Measurements from ENCODE around the gene PPCDC.
"Not testable (repeated sequence)": the region's sequence is repeated elsewhere in the genome, so short reads cannot be mapped to it uniquely, and the experiment has no call there.

The PPCDC gene

DNA sequence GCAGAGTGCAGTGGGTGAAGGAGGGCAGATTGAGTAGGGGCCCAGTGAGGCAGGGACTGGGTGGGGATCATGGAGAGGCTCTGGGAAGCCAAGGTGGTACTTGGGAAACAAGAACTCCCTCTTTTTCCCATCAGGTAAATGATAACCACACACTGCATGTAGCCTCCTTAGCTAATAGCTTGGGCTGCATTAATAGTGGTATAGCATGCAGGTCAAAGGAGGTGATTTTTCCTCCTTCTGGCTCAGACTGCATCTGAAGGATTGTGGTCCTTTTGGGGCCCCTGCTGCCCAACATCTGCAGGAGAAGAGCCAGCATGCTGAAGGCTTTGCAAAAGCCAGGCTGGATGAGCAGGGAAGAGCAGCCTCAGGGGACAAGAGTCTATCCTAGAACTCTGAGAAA lies 45.4 kb downstream of the PPCDC start:
- no peak for DNase-seq (ENCODE audit: low read depth)

DNA sequence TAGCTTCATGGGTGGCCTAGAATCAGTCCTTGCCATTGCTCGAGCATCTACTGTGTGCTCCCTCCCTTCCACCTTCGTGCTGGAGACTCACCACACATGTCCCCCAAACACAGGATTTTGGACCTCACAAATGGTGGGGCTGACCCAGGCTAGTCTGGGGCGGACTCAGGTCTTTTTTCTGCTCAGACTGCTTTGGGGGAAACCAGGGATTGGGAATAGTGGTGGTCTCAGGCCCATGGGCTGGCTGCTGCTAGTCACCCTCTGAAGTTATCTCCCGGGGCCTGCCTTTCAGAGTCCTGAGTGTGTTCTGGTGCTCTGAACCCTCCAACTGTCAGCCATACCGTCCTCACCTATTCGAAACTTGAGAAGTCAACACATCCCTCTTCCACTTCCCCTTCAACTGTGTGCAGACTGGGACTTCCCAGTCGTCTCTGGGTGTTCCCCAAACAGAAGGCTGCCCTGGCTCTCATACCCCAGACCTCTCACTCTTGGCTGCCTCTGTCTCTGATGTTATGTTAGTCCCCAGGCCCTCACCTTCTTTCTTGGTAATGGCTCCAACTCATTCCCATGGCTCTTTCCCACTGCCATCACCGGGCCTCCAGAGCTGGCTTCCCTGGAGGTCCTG lies 46.0 kb downstream of the PPCDC start:
- DNase-seq (ENCODE audit: low read depth): no peak

DNA sequence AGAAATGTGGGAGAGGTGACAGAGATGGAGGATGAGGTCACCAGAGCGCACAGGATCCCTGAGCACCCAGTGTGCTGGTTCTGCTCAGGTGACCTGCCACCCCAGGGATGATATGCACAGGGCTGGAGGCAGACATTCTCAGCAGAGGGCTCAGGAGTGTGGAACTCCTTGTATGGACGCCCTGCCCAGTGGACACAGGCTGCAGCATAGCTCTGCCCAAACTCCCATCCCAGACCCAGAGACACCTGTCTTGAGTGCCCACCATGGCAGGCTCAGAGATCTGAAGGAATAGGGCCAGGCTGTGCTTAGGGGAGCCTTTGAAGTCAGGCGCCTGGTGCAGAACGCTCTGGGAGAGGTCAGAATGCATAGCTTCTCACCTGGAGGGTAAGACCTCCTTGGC lies 47.3 kb downstream of the PPCDC start:
- no peak for DNase-seq (ENCODE audit: low read depth)

DNA sequence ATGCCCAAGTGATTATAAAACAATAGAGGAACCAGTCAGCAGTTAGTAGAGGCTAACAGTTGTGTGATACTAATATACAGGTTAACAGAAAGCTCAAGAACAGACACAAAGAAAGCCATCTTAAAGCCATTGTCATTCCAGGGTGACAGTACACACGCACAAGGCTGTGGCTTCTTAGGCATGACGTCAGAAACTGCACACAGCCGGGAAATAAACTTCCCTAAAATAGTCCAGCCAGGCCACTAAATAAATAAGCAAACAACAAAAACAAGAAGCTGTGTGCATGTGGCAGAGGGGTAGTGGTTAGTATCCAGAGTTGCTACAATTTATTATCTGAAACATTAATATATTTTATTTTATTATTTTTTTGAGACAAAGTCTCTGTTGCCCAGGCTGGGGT lies 49.8 kb downstream of the PPCDC start:
- DNase-seq (ENCODE audit: low read depth): no peak

DNA sequence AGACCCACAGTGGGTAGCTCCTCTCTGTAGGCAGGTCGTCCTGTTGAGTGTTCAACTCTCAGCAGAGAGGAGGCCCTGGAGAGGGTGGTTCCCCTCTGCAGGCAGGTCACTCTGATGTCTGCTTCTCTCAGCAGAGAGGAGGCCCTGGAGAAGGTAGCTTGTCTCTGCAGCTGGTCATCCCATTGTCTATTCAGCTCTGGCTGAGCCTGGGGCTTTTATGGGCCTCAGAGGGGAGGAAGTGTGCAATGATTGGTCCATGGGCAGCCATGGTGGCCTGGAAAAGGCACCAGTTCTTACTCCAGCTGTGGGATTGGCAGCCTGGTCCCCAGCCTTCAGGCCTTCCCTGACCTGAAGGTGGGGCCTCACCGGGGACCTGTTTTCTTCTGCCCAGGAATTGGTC lies 52.9 kb downstream of the PPCDC start:
- no peak for DNase-seq (ENCODE audit: low read depth)

DNA sequence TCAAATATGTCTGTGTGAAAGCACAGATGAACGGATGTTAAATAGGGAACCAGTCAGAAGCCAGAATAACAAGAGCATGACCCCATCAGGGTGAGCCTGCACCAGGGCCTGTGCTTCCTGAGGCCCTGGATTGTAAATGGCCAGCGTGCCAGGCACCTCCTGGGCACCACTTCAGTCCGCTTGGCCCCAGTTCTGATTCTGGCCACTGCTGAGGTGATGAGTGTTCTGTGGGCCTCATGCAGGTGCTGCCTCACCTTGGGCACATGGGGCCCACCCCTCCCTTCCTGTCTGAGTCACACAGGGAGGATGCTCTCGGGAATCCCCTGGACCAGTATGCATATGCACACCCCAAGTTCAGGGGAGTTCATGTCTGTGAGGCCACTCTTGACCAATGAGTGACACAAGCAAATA lies 54.2 kb downstream of the PPCDC start:
- not testable (repeated sequence) for DNase-seq (ENCODE audit: low read depth)

DNA sequence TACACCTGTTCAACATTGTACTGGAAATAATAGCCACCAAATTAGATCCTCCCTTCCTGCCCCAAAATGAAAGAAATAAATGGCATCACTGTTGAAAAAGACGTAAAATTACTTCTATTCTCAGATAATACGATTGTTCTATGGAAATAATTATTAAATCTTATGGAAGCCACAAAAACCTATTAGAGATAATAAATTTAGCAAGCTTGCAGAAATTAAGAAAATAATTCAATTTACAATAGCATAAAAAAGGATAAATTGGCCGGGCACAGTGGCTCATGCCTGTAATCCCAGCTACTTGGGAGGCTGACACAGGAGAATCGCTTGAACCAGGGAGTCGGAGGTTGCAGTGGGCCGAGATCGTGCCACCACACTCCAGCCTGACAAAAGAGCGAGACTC lies 57.8 kb downstream of the PPCDC start:
- DNase-seq (ENCODE audit: low read depth): no peak

DNA sequence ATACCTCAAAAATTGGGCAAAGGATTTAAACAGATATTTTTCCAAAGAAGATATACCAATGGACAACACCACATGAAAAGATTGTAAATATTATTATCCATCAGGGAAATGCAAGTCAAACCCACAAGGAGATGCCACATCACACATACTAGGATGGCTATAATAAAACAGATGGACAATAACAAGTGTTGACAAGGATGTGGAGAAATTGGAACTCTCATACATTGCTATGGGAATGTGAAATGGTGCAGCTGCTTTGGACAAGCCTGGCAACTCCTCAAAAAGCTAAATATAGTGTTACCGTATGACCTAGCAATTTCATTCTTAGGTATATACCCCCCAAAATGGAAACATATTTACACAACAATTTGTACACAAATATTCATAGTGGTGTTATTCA lies 59.3 kb downstream of the PPCDC start:
- no peak for DNase-seq (ENCODE audit: low read depth)

DNA sequence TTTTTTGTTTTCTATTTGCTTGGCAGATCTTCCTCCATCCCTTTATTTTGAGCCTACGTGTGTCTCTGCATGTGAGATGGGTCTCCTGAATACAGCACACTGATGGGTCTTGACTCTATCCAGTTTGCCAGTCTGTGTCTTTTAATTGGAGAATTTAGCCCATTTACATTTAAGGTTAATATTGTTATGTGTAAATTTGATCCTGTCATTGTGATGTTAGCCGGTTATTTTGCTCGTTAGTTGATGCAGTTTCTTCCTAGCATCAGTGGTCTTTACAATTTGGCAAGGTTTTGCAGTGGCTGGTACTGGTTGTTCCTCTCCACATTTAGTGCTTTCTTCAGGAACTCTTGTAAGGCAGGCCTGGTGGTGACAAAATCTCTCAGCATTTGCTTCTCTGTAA lies 62.3 kb downstream of the PPCDC start:
- DNase-seq (ENCODE audit: low read depth): not testable (repeated sequence)

DNA sequence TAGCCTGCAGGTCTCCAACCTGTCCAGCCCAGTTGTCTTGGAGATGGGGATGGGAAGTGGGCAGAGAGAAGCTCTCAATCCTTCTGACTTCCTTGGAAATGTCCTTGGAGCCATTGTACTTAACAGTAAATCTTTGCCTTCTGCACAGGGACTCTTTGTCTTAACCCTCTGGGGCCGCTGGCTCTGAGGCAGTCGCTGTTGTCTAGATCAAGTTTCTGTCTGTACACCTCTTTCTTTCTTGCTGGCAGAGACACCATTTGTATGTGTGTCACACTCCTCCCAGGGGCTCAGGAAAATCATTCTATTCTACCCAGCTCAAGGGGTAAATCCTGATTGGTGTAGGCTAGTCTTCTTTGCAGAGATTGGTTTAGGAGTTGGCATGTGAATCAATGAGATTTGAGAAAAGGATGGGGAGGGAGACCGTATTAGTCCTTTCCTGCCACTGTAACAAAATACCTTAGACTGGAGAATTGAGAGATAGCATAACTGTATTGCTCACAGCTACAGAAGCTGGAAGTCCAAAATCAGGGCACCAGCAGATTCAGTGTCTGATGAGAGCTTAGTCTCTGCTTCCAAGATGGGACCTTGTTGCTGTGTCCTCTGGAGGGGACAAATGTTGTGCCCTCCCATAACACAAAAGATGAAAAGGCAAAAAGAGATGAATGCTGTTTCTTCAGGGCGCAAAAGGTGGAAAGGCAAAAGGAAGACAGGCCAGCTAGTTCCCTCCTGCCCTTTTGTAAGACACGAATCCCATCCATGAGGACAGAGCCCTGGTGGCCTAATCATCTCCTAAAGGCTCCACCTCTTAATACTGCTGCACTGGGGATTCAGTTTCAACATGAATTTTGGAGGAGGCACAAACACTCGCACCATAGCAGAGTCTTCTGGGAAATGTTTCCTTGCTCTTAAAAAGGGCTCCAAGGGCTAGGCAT lies 66.3 kb downstream of the PPCDC start:
- no peak for DNase-seq (ENCODE audit: low read depth)

DNA sequence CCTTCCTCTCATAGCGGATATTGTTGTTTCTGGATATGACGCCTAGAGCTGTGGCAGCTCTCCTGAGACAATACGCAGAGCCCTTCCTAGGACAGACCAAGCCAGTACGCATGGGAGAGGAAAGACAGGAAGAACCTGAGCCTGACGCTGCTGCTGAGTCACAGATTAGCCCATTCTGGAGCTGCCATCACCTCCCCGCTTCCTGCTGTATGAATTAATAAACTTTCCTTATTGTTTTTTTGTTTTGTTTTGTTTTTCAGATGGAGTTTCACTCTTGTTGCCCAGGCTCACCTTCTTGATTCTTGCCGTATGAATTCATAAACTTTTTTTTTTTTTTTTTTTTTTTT lies 67.0 kb downstream of the PPCDC start:
- no peak for DNase-seq (ENCODE audit: low read depth)

DNA sequence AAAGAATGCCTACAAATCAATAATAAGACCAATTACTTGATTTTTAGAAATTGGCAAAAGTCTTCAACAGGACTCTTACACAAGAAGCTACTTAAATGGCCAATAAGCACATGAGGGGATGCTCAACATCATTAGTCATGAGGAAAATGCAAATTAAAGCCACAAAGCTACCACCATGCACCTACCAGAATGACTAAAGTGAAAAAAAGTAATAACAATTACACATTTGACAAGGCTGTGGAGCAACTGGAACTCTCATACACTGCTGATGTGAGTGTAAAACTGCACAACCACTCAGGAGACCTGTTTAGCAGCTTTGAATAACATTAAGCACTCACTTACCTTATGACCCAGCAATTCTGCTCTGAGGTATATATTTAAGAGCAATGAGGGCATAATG lies 68.4 kb downstream of the PPCDC start:
- DNase-seq (ENCODE audit: low read depth): no peak

DNA sequence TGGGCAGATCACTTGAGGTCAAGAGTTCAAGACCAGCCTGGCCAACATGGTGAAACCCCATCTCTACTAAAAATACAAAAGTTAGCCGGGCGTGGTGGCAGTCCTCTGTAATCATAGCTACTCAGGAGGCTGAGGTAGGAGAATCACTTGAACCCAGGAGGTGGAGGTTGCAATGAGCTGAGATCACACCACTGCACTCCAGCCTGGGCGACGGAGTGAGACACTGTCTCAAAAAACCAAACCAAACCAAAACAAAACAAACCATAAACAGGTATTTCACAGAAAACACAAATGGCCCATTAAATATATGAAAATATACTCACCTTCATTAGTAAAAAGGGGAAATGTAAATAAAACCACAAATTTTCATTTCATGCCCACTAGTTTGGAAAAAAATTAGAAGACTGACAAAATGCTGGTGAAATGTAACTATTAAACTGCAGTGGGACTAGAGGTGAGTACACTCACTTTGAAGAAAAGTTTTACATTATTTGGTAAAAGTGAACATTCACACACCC lies 71.6 kb downstream of the PPCDC start:
- DNase-seq (ENCODE audit: low read depth): not testable (repeated sequence)

DNA sequence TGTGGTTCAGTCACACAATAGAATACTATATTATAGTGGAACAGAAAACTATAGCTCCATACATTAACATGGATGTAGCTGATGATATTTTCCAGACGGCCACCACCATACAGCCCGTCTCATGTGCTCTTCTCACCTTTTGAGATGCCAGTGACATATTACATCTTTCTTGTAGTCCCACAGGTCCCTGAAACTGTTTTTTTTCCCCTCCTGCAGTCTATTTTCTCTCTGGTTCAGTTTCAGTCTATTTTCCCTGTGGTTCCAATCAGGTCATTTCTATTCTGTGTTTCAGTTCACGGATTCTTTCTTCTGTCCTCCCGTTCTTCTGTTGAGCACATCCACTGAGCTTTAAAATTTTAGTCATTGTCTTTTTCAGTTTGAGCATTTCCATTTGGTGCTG lies 72.2 kb downstream of the PPCDC start:
- DNase-seq (ENCODE audit: low read depth): no peak

DNA sequence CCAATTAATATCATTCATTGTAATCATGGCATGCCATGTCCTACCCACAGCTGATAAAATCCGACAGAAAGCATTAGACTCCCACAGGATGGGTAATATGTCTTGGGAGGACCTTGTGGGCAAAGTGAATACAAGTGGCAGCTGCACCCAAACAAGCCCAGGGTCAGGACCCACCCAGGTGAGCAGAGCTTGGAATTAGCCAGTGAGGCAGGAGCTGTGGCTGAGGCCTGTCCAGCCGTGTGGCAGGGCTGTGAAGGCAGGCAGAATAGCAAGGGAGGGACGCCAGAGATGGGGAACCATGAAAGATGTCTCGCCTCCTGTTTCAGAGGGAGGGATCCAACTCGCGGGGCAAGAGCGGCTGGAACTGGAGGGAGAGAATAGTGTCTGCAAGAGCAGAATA lies 74.5 kb downstream of the PPCDC start:
- DNase-seq (ENCODE audit: low read depth): no peak

DNA sequence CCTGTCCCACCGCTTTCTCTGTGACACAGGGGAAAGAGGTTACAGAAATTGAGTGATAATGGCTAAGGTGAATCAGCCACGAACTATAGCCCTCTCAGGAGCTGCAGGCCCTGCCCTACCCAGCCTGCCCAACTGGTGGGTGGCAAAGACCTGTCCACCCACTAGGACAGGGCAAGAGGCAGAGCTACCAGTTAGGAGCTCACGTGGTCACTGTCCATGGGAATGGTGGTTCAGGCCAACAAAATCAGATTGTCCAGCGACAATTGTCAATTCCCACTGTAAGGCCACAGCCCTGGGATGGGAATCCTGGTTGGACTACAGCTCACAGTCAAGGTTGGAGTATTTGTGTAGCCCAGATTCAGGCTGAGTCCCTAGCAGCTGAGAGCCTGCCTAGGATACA lies 75.0 kb downstream of the PPCDC start:
- no peak for DNase-seq (ENCODE audit: low read depth)
